MV-4-11 (cell line): ENCODE measurements around the gene PAEP.

ENCODE experiments used
- DNase-seq: peaks from one replicate; lab custom pipeline; 2025; lab: John Stamatoyannopoulos, UW

PAEP gene

DNA sequence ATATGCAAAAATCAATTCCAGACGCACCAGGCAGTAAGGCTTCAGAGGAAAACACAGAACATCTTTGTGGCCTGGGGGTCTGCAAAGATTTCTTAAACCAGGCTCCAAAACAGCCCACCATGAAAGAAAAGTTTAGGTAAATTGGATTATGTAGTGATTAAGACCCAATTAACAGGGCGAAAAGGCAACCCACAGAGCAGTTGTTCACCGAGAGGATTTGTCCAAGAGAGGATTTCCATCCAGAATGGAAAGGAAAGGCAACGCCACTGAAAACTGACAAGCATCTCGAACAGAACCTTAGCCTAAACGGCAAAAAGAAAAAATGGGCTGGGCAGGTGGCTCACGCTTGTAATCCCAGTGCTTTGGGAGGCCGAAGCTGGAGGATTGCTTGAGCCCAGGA lies 40.4 kb downstream of the PAEP start:
- no peak for DNase-seq

DNA sequence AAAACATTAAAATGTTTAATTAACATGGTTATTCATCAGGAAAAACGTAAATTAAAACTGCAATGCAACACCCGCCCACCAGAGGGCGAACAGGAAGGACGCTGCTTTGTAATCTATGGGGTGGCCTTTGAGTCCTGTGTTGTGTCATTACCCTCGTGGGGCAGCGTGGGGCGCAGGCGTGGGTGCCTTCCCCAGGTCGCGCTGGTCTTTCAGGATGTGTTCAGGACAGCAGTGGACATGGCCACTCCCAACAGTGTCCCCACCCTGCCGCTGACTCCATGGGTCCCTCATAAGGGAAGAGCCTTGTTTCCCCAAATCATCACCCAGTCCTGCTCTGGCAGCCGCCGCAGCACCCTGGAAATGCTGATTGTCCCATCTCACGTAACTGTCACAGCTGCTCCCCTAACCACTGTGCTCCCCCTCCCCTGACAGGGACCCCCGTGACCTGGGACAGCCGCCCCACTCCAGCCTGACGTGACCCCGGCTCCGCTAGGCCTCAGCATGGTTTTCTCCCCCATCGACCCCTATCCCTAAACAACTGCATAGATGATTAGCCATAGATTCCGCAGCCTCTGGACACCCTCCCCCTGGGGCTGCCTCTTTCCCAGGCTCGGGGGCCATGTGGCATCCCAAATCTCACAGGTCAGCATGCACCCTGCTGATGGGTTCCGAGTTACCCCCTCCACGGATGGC lies 41.4 kb downstream of the PAEP start:
- peak; percentile 30 for DNase-seq

DNA sequence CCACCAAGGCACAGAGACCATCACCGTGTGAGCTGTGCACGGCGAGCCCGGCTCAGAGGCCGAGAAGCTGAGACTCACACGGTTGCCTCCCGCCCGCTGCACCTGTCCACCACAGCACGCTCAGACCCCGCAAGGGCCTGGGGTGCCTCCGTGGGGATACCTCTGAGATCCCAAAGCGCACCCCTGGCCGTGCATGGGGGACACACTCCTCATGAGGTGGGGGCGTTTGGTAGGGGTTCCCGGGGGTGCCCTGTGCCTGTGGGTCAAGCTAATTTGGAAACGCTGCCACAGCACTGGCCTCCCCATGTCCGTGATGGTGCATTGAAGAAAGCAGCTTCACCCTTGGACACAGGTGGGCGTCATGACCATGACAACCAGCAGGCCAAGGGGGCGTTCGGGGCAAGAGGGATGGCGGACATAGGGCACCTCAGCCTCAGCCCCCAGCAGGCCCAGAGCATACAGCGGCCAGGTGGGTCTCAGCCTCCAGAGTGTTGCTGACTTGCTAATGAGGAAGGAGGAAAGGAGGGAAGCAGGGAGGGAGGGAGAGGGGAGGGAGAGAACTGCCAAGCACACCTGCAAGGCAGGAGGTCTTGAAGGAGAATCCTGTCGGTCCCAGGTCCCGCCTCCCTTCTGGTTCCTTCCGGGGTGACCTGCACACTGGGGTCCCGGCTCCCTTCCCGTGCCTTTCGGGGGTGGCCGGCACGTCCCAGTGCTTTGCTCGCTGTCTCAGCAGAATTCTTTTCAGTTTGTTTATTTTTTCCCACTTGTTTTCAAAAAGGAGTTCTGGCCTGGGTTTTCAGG lies 43.1 kb downstream of the PAEP start:
- DNase-seq, result no peak

DNA sequence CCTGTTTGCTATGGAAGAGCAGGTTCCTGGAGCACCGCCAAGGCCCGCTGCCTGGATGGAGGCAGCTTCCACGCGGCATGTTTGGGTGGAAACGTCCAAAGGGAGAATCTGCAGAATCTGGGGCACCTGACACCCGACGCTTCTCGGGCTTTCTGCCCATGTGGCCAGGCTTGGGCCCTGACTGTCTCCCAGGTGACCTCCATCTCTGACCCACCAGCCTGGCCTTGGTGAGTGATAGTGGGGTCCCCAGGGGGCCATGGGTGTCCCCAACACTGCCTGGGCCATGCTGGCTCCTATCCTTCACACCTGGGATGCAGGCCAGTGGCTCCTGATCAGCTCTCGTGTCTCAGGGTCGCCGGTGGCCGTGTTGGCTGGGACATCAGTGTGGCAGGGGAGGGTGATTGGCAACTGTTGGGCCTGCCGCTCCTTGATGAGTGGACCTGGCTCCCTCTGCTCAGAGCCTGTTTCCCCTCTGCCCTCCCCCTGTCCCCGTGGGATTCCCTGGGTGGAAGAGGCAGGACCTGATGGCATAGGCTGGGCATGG lies 43.8 kb downstream of the PAEP start:
- DNase-seq, result no peak

- DNase-seq, result no peak
Measured at GRCh38 chr9:135606885-135607259, 45.3 kb downstream of the PAEP start.

DNA sequence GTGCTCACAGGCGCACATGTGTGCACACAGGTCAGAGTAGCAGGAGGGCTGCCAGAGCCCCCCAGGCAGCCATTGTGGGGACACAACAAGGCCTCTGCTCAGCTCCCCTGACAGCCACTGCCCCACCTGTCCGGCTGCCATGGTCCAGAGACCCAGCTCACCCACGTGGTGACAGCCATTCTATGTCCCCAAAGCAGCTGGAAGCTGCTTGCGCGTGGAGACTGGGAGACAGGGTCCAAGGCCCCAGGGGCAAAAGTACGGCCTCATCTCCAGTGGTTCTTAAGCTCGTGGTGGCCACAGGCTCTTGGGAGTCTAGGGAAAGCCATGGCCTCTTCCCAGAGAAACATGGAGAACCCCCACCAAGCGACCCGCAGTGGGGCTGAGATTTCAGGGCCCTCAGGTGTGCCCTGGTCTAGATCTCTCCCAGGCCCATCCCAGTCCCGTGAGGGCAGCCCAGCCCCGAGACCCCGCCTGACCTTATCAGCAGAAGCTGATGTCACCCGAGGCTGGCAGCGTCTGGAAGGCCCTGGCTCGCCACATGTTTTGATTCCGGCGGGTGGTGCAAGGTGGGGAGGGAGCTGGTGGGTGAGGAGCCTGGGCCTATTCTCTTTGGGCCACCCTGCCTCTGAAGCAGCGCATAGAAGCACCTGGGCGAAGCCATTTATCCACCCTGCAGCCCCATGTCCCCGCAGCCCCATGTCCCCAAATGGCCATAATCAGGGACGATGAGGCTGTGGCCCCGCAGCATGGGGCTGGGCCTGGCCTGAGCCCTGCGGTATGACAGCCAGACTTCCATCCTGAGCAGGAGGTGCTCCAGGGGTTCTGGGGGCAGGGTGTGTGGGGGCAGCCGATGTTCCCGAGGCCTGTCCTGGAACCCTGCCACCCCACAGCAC lies 46.1 kb downstream of the PAEP start:
- no peak for DNase-seq

- DNase-seq, result no peak
Measured at GRCh38 chr9:135608294-135608998, 46.9 kb downstream of the PAEP start.

DNA sequence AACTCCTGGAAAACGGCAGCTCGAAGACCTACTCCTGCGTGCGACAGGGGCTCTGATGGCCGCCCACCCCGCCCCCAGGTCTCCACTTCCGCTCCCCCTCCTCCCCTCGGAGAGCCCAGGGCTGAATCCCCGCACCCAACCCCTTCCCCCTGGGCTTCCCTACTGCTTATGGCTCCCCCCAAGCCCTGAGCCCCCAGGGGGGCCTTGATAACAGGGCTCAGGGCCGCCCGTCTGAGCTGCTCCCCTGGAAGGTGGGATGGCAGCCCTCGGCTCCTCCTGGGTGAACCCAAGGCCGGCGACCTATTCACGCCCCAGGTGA lies 47.4 kb downstream of the PAEP start:
- no peak for DNase-seq

DNA sequence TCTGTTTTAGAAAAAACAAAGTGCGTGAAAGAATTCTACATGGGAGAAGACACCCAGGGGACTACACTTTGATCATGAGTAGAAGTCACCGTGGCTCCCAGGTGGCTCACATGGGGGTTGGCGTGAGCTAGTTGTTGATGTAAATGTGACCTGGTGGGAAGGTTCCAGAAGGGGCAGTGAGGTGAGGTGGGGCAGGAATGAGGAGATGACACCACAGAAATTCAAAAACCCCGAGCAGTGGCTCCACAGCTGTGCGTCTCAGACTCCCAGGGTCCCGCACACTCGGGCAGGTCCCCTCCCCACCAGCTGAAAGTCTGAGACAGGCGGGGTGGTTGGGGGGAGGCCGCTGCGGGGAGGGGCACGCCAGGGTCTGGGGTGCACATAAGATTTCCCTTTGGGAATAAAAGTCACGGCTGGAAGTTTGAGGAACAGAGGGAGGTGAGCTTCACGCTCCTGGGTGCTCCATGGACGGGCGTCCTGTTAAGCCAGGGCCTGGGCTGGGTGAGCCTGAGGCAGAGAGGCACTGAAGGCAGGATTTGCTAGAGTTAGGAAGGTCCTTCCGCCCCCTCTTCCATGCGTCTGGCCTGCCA lies 47.9 kb downstream of the PAEP start:
- no peak for DNase-seq

GRCh38 chr9:135610290-135611141 lies 49.0 kb downstream of the PAEP start:
- DNase-seq, result no peak

- DNase-seq, result no peak
Measured at GRCh38 chr9:135611142-135611874, 49.8 kb downstream of the PAEP start.

DNA sequence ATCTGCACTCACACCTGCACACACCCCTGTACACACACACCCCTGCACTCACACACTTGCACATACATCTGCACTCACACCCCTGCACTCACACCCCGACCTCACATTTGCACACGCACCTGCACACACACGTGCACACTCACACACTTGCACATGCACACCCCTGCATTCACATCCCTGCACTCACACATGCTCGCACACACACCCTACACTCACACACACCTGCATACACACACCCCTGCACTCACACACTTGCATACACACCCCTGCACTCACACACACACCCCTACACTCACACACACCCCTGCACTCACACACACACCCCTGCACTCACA lies 50.3 kb downstream of the PAEP start:
- no peak for DNase-seq

DNA sequence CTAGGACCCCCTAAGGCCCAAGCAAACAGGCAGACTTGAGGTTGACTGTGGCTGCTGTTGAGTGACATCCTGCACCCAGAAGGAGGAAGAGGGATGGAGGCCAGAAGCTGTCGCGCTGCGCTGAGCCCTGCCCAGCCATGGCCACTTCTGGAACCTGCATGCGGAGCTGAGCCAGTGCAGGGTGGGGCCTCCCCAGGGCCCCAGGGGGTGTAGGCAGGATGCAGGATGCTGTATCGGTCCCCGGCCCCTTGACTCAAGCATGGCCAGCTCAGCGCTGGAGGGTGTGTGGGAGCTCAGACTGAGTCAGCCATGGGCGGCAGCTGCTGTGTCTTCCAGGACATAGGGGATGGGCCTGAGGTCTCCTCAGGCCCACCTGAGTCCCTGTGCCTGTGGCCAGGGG lies 50.9 kb downstream of the PAEP start:
- no peak for DNase-seq

DNA sequence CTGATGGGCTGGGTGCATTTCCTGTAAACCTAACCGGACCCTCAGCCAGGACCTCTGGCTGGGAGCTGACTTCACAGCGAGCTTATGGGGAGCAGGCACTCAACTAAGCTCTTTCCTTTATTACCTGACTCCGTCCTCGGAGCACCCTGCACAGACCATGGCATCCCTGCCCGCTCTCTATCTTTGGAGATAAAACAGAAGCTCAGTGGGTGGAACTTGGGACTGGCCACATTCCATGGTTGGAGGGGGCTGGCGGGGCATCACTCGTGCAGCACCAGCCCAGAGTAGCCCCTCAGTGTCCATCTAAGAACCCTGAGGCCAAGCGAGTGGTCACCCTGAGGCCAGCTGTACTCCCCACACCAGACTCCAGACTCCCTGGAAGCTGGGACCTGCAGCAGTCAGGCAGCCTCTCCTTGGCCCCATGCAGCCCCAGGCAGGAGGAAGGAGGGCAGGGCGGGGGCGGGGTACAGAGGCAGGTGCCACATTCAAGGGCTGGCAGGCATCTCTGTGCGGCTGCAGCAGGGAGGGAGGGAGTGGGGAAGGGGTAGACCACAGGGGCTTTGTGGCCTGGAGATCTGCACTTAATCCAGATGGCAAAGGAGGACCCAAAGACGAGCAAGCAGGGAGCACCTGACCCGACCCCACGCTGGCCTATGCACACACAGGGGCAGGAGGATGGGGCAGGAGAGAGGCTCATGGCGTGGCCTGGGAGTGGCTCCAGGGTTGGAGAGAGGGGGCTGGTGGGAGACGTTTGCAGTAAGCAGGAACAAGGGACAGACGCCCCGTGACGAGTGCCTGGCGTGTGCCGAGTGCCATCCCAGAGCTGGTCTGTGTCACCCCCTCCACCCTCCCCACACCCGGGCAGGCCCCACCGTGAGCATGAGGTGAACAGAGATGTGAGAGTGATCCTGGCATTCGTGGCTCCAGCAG lies 51.7 kb downstream of the PAEP start:
- no peak for DNase-seq

DNA sequence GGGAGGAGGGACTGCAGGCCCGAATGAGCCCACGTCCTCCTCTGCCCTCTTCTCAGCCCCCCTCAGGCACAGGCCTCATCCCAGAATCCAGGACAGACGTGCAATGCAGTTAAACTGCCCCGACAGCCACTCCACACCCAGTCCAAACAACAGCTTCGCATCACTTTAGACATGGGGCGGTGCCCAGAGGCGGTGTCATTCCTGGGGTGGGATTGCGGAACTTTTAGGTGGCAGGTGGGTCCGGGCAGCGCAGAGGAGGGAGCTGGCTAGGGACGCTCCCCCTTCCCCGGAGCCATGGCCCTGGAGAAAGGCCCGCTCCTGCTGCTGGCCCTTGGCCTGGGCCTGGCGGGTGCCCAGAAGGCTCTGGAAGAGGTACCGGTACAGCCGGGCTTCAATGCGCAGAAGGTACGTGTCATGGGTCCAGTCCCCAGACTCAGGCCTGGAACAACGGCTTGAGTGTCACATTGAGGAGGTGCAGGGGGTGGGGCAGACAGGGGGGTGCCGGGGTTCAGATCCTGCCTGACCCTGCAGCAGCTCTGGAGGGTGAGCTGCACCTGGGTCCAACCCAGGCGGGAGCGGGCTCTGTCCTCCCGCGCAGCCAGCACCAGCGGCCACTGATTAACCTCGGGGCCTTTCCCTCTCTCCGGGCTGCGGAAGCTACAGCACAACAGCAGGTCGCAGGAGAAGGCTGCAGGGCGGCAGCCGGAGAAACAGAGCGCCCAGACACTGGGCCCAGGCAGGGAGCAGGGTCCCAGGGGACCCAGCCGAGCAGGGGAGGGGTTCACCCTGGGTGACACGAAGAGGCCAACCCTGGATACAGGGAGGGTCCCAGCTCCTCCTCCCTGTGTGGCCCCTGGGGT lies 52.6 kb downstream of the PAEP start:
- DNase-seq, result no peak

GRCh38 chr9:135614821-135615665 lies 53.5 kb downstream of the PAEP start:
- no peak for DNase-seq
